GM18519 (cell line): ENCODE measurements around the gene TUFM.
"Not testable (repeated sequence)": the region's sequence is repeated elsewhere in the genome, so short reads cannot be mapped to it uniquely, and the experiment has no call there.

Experiments used
- ATAC-seq: cut with Tn5 transposase; IDR thresholded peaks from one replicate; pipeline ENCODE4 v1.9.1; 2021; ENCODE audit warnings: mild to moderate bottlenecking, moderate library complexity; ENCODE audit not compliant: unreplicated experiment, low FRiP score

Gene TUFM

DNA sequence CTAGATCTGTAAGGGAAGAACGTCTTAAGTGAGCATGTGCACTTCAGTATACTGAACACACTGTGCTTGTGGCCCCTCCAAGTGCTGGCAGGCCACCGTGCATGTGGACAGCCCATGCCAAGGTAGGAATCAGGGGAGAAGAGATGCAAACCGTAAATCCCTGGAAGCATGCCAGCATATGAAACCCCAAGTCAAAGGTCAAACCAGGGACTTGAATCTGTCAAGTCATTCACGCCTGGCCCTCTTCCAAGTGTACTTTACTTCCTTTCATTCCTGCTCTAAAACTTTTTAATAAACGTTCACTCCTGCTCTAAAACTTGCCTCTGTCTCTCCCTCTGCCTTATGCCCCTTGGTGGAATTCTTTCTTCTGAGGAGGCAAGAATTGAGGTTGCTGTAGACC is 26.1 kb downstream of the TUFM start:
- ATAC-seq = no peak

DNA sequence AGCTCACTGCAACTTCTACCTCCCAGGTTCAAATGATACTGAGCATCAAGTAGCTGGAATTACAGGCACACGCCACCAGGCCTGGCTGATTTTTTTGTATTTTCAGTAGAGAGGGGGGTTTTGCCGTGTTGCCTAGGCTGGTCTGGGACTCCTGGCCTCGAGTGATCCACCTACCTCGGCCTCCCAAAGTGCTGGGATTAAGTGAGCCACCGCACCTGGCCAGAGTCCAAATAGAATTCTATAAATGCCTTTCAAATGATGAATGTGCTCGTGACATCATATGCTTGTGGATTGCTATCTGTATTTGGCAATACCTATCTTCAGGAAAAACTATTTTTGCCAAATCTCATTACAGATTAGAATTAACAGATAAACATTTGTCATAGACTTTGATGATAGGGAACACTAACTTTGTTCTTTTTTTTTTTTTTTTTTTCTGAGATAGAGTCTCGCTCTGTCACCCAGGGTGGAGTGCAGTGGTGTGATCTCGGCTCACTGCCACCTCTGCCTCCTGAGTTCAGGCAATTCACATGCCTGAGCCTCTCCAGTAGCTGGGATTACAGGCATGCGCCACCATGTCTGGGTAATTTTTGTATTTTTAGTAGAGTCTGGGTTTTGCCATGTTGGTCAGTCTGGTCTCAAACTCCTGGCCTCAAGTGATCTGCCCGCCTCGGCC is 38.6 kb downstream of the TUFM start:
- not testable (repeated sequence) for ATAC-seq

DNA sequence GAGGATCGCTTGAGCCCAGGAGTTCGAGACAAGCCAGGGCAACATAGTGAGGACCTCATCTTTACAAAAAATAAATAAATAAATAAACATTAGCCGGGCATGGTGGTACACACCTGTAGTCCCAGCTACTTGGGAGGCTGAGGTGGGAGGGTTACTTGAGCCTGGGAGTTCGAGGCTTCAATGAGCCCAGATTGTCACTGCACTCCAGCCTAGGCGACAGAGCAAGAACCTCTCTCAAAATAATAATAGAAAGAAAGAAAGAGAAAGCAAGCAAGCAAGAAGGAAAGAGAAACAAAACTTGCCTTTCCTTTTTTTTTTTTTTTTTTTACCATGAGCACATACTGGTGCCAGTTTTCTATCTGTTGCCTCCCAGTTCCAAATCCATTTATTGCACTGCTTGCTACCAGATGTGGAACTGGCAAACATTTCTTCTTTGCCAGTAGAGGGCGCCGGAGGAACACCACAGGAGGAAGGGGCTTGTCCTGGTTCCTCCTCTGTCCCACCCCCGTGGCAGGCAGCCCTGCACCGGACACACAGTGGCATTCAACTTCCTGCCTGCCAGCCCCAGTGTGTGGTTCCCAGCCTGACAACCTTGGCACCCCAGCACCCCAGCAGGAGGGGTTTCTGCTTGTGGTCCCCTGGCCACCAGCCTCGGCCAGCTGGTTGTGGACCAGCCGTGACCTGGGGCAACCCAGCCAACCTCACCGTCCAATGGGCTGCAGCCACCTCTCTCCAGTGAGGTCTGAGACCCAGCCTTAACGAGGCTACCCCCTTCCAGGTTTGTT is 43.7 kb downstream of the TUFM start:
- not testable (repeated sequence) for ATAC-seq
